WTC11 (cell line): ENCODE results near the gene IL17RD. TPM values are rescaled to one million over a fixed set of nuclear protein-coding genes. Genes with fewer than 3 reads are reported as not detected.

ENCODE experiments used
- ATAC-seq: fragments of 200-7000 bp; cut with Tn5 transposase; 2 replicates; pipeline ENCODE4 v1.10.0; 2021; ENCODE audit warnings: mild to moderate bottlenecking, moderate library complexity
- CTCF ChIA-PET: fragments of 300-600 bp; sonication (Branson Sonifier 250); formaldehyde crosslinking; loops from one replicate; lab custom pipeline; 2021; ENCODE audit warnings: antibody characterized with exemption; lab: Charles Lee
- POLR2A ChIA-PET: fragments of 350-600 bp; sonication (Branson Sonifier 250); formaldehyde crosslinking; loops from one replicate; lab custom pipeline; 2021; ENCODE audit warnings: antibody characterized with exemption; lab: Charles Lee
- DNase-seq: peaks from one replicate; pipeline ENCODE4 v3.0.0; 2021; ENCODE audit warnings: low spot score
- H3K27ac Mint-ChIP-seq: 2 replicates; pipeline ENCODE4 v1.8.0; 2021; ENCODE audit warnings: mixed read lengths
- H3K27me3 Mint-ChIP-seq: 2 replicates; pipeline ENCODE4 v1.8.0; 2021; ENCODE audit warnings: low read depth, mild to moderate bottlenecking, moderate library complexity, mixed read lengths
- H3K36me3 Mint-ChIP-seq: 2 replicates; pipeline ENCODE4 v1.8.0; 2021; ENCODE audit warnings: mixed read lengths
- H3K4me1 Mint-ChIP-seq: 2 replicates; pipeline ENCODE4 v1.8.0; 2022; ENCODE audit warnings: mixed read lengths
- H3K4me3 Mint-ChIP-seq: 2 replicates; pipeline ENCODE4 v1.8.0; 2021; ENCODE audit warnings: mild to moderate bottlenecking, moderate library complexity, mixed read lengths
- H3K9me3 Mint-ChIP-seq: 2 replicates; pipeline ENCODE4 v1.8.0; 2021; ENCODE audit warnings: mixed read lengths
- CREM ChIP-seq: sonication (generic); formaldehyde crosslinking; IDR thresholded peaks from 2 replicates; pipeline ENCODE4 v1.8.1; 2022; ENCODE audit warnings: mild to moderate bottlenecking, missing genetic modification reagents, moderate library complexity
- ELF4 ChIP-seq: sonication (generic); formaldehyde crosslinking; IDR thresholded peaks from 2 replicates; pipeline ENCODE4 v1.8.1; 2022; ENCODE audit warnings: low read depth, mild to moderate bottlenecking, moderate library complexity, missing genetic modification reagents
- GABPB1 ChIP-seq: sonication (generic); formaldehyde crosslinking; IDR thresholded peaks from 2 replicates; pipeline ENCODE4 v1.8.1; 2023; ENCODE audit warnings: mild to moderate bottlenecking, missing genetic modification reagents
- HMGA2 ChIP-seq: fragments of 250-450 bp; sonication (Bioruptor Pico); IDR thresholded peaks from 2 replicates; pipeline ENCODE4 v1.4.0; 2021; ENCODE audit warnings: mild to moderate bottlenecking, moderate library complexity
- NR1H2 ChIP-seq: sonication (generic); formaldehyde crosslinking; IDR thresholded peaks from 2 replicates; pipeline ENCODE4 v1.9.0; 2021; ENCODE audit warnings: mild to moderate bottlenecking, moderate library complexity, missing genetic modification reagents
- SOX15 ChIP-seq: fragments of 250-450 bp; sonication (Bioruptor Pico); IDR thresholded peaks from 2 replicates; pipeline ENCODE4 v1.9.0; 2021; ENCODE audit warnings: mild to moderate bottlenecking
- ZNF219 ChIP-seq: sonication (generic); formaldehyde crosslinking; IDR thresholded peaks from 2 replicates; pipeline ENCODE4 v1.8.0; 2023; ENCODE audit warnings: missing genetic modification reagents, mild to moderate bottlenecking, borderline replicate concordance
- ZNF232 ChIP-seq: sonication (generic); formaldehyde crosslinking; IDR thresholded peaks from 2 replicates; pipeline ENCODE4 v1.8.0; 2022; ENCODE audit warnings: mild to moderate bottlenecking, missing genetic modification reagents
- ZNF396 ChIP-seq: fragments of 250-450 bp; sonication (Bioruptor Pico); IDR thresholded peaks from 2 replicates; pipeline ENCODE4 v1.8.0; 2021; ENCODE audit warnings: mild to moderate bottlenecking, moderate library complexity, borderline replicate concordance
- total RNA-seq: library from RNA; stranded (reverse); gene quantifications from 3 replicates; pipeline ENCODE4 v1.2.3, GENCODE V29; 2021
- TF ChIP-seq, protein P1 (sequence below): sonication (generic); formaldehyde crosslinking; IDR thresholded peaks from 2 replicates; pipeline ENCODE4 v1.8.1; 2023; ENCODE audit warnings: mild to moderate bottlenecking, missing genetic modification reagents
- TF ChIP-seq, protein P2 (sequence below): sonication (generic); formaldehyde crosslinking; IDR thresholded peaks from 2 replicates; pipeline ENCODE4 v1.8.0; 2023; ENCODE audit warnings: missing genetic modification reagents
- TF ChIP-seq, protein P3 (sequence below): sonication (generic); formaldehyde crosslinking; IDR thresholded peaks from 2 replicates; pipeline ENCODE4 v1.8.1; 2022; ENCODE audit warnings: missing genetic modification reagents, borderline replicate concordance
- TF ChIP-seq, protein P4 (sequence below): fragments of 200-600 bp; IDR thresholded peaks from 2 replicates; pipeline ENCODE4 v1.8.0; 2022; ENCODE audit warnings: antibody characterized with exemption
- TF ChIP-seq, protein P5 (sequence below): sonication (generic); formaldehyde crosslinking; conservative IDR thresholded peaks from 2 replicates; pipeline ENCODE4 v1.8.1; 2023; ENCODE audit warnings: mild to moderate bottlenecking, low read depth, missing genetic modification reagents, moderate library complexity
- TF ChIP-seq, protein P6 (sequence below): sonication (generic); formaldehyde crosslinking; IDR thresholded peaks from 2 replicates; pipeline ENCODE4 v1.8.1; 2022; ENCODE audit warnings: low read depth, mild to moderate bottlenecking, moderate library complexity, missing genetic modification reagents, borderline replicate concordance

Gene IL17RD
- total RNA-seq, 1 experiment from 2014 or later: 72.9 TPM

DNA sequence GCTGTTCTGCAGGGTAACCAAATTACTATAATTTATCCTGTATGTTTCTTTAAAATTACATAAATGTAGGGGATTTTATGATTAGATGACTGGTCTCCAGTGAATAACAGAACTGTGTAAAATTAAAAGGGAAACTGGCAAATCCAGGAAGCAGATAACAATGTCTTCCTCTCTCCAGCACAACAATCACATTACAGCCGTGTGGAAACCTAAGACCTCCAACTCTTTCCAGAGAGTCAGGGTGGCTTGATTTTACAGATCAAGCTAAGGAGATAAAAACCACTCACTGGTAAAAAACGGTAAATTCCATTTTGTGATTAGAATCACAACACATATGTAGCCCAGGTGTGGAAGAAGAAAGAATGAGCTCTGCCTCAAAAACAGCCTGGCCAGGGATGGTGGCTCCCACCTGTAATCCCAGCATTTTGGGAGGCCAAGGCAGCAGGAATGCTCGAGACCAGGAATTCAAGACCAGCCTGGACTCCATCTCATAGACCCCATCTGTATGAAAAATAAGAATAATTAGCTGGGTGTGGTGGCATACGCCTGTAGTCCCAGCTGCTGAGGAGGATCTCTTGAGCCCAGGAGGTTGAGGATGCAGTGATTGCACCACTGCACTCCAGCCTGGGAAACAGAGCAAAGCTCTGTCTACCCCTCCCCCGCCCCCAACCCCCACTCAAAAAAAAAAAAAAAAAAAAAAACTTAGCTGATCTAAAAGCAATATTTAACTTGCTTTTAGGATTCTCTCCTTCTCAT, 29.0 kb downstream of the IL17RD start (continued):
- TF ChIP-seq, protein P1, sequence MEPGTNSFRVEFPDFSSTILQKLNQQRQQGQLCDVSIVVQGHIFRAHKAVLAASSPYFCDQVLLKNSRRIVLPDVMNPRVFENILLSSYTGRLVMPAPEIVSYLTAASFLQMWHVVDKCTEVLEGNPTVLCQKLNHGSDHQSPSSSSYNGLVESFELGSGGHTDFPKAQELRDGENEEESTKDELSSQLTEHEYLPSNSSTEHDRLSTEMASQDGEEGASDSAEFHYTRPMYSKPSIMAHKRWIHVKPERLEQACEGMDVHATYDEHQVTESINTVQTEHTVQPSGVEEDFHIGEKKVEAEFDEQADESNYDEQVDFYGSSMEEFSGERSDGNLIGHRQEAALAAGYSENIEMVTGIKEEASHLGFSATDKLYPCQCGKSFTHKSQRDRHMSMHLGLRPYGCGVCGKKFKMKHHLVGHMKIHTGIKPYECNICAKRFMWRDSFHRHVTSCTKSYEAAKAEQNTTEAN (CRISPR knock-in tag): no peak
- TF ChIP-seq GABPB1 (CRISPR knock-in tag): no peak

DNA sequence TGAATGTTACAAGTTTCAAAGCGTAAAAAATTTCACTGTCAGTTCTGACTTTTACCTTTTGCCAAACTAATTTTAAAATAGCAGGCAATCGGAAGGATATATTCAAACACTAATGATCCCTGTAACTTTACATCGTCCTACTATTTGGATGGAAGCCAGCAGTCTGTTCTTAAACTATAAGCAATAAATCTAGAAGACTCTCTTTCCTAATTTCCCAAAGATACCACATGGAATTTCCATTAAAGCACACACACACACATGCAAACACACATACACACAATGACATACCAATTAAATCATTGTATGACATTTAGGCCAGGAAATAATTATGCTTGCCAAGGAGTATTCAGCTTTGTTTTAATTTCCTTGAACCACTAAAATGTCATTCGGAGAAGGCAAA, 32.0 kb downstream of the IL17RD start:
- peak overlapping the region; percentile 54 for H3K27ac Mint-ChIP-seq
- DNase-seq: no peak
- ATAC-seq: no peak
- no peaks in the 10 kb centered on the region for H3K9me3 Mint-ChIP-seq
- peaks cover 95% of the 10 kb centered on the region for H3K4me1 Mint-ChIP-seq
- no peak overlapping the region for H3K4me3 Mint-ChIP-seq
- CTCF ChIA-PET: no interaction called here
- no peaks in the 10 kb centered on the region for H3K27me3 Mint-ChIP-seq
- H3K36me3 Mint-ChIP-seq: no peaks in the 10 kb centered on the region
- POLR2A ChIA-PET: no interaction called here
- TF ChIP-seq HMGA2 (CRISPR knock-in tag) (no peak), ZNF232 (CRISPR knock-in tag) (no peak), ZNF396 (no peak), NR1H2 (CRISPR knock-in tag) (no peak), ZNF219 (CRISPR knock-in tag) (no peak), CREM (CRISPR knock-in tag) (no peak), SOX15 (CRISPR knock-in tag) (no peak), ELF4 (CRISPR knock-in tag) (no peak)
- TF ChIP-seq, protein P2, sequence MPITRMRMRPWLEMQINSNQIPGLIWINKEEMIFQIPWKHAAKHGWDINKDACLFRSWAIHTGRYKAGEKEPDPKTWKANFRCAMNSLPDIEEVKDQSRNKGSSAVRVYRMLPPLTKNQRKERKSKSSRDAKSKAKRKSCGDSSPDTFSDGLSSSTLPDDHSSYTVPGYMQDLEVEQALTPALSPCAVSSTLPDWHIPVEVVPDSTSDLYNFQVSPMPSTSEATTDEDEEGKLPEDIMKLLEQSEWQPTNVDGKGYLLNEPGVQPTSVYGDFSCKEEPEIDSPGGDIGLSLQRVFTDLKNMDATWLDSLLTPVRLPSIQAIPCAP (CRISPR knock-in tag): no peak
- TF ChIP-seq, protein P3, sequence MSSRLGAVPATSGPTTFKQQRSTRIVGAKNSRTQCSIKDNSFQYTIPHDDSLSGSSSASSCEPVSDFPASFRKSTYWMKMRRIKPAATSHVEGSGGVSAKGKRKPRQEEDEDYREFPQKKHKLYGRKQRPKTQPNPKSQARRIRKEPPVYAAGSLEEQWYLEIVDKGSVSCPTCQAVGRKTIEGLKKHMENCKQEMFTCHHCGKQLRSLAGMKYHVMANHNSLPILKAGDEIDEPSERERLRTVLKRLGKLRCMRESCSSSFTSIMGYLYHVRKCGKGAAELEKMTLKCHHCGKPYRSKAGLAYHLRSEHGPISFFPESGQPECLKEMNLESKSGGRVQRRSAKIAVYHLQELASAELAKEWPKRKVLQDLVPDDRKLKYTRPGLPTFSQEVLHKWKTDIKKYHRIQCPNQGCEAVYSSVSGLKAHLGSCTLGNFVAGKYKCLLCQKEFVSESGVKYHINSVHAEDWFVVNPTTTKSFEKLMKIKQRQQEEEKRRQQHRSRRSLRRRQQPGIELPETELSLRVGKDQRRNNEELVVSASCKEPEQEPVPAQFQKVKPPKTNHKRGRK (CRISPR knock-in tag): no peak
- TF ChIP-seq, protein P4, sequence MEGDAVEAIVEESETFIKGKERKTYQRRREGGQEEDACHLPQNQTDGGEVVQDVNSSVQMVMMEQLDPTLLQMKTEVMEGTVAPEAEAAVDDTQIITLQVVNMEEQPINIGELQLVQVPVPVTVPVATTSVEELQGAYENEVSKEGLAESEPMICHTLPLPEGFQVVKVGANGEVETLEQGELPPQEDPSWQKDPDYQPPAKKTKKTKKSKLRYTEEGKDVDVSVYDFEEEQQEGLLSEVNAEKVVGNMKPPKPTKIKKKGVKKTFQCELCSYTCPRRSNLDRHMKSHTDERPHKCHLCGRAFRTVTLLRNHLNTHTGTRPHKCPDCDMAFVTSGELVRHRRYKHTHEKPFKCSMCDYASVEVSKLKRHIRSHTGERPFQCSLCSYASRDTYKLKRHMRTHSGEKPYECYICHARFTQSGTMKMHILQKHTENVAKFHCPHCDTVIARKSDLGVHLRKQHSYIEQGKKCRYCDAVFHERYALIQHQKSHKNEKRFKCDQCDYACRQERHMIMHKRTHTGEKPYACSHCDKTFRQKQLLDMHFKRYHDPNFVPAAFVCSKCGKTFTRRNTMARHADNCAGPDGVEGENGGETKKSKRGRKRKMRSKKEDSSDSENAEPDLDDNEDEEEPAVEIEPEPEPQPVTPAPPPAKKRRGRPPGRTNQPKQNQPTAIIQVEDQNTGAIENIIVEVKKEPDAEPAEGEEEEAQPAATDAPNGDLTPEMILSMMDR: no peak
- TF ChIP-seq, protein P5, sequence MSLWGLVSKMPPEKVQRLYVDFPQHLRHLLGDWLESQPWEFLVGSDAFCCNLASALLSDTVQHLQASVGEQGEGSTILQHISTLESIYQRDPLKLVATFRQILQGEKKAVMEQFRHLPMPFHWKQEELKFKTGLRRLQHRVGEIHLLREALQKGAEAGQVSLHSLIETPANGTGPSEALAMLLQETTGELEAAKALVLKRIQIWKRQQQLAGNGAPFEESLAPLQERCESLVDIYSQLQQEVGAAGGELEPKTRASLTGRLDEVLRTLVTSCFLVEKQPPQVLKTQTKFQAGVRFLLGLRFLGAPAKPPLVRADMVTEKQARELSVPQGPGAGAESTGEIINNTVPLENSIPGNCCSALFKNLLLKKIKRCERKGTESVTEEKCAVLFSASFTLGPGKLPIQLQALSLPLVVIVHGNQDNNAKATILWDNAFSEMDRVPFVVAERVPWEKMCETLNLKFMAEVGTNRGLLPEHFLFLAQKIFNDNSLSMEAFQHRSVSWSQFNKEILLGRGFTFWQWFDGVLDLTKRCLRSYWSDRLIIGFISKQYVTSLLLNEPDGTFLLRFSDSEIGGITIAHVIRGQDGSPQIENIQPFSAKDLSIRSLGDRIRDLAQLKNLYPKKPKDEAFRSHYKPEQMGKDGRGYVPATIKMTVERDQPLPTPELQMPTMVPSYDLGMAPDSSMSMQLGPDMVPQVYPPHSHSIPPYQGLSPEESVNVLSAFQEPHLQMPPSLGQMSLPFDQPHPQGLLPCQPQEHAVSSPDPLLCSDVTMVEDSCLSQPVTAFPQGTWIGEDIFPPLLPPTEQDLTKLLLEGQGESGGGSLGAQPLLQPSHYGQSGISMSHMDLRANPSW (CRISPR knock-in tag): no peak
- TF ChIP-seq, protein P6, sequence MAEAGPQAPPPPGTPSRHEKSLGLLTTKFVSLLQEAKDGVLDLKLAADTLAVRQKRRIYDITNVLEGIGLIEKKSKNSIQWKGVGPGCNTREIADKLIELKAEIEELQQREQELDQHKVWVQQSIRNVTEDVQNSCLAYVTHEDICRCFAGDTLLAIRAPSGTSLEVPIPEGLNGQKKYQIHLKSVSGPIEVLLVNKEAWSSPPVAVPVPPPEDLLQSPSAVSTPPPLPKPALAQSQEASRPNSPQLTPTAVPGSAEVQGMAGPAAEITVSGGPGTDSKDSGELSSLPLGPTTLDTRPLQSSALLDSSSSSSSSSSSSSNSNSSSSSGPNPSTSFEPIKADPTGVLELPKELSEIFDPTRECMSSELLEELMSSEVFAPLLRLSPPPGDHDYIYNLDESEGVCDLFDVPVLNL (CRISPR knock-in tag): no peak
